ENCODE measurements around the gene RPP40. TPM values are rescaled to one million over a fixed set of nuclear protein-coding genes. Genes with fewer than 3 reads are reported as not detected.

Gene RPP40, protein sequence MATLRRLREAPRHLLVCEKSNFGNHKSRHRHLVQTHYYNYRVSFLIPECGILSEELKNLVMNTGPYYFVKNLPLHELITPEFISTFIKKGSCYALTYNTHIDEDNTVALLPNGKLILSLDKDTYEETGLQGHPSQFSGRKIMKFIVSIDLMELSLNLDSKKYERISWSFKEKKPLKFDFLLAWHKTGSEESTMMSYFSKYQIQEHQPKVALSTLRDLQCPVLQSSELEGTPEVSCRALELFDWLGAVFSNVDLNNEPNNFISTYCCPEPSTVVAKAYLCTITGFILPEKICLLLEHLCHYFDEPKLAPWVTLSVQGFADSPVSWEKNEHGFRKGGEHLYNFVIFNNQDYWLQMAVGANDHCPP
- 1.8 and 21.9 TPM in 2 replicates for total RNA-seq (ENCODE audit: low replicate concordance)

DNA sequence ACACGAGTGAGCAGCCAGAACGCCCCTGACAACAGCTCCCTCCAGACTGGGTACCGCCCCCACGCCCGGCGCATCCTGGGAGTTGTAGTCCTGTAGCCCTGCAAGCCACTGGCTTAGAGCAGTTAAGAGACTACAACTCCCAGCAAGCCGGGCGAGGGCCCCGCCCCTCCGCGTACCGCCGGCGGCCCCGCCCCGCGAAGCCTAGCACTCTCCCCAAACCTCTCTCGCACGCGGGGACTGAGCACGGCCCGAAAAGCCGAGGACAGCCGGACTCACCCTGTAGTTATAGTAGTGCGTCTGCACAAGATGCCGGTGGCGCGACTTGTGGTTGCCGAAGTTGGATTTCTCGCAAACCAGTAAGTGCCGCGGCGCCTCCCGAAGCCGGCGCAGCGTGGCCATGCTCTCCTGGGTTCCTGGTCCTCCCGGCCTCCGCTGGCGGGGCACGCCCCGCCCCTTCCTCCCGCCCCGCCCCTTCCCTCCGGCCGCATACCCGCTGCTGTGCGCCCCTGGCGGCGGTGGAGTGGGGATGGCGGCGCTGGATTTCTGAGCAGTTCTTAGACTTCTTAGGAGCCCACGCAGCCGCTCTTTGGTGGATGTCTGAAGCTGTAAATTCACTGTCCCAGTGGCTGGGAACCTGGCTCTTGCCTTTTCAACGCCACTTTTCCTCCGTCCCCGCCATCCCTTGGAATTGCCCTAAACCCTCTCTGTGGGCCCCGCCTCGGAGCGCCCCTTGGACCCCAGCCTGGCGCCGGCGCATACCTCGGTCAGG, at the start of gene RPP40:
Gene RPP40 (minus strand): TSS at position 434 of the 769 bp plus-strand sequence. CDS start 35 bp downstream, at position 399.
- peak; percentile 95 for DNase-seq (ENCODE audit: low read depth)
- peak within 1 kb of the TSS; percentile 98 for H3K4me3 ChIP-seq (ENCODE audit: low read depth, low read length)
- TF ChIP-seq, protein P1, sequence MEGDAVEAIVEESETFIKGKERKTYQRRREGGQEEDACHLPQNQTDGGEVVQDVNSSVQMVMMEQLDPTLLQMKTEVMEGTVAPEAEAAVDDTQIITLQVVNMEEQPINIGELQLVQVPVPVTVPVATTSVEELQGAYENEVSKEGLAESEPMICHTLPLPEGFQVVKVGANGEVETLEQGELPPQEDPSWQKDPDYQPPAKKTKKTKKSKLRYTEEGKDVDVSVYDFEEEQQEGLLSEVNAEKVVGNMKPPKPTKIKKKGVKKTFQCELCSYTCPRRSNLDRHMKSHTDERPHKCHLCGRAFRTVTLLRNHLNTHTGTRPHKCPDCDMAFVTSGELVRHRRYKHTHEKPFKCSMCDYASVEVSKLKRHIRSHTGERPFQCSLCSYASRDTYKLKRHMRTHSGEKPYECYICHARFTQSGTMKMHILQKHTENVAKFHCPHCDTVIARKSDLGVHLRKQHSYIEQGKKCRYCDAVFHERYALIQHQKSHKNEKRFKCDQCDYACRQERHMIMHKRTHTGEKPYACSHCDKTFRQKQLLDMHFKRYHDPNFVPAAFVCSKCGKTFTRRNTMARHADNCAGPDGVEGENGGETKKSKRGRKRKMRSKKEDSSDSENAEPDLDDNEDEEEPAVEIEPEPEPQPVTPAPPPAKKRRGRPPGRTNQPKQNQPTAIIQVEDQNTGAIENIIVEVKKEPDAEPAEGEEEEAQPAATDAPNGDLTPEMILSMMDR (IDR thresholded peaks at IDR 0.05; ENCODE audit: insufficient read depth, low read length) = peak; percentile 86

DNA sequence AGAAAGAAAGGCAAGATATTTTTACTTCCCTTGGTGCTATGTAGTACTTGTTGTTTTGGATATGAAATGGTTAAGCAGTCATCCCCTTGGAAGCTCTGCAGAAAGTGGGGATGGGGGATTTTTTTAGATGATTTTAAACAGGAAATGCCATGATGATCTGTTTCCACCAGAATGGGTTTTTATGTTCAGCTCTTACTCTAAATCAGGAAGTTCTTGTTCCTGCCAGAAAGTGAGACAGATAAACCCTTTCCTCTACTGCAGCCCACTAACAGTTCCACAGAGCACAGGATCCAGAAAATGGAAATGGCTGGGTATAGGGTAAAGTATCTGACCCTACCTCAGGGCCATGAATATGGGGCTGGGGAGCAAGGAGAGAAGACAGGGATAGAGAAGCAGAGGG, 49.2 kb upstream of the RPP40 start:
- TF ChIP-seq, protein P1 (IDR thresholded peaks at IDR 0.05; ENCODE audit: insufficient read depth, low read length) = no peak
- no peak overlapping the region for H3K4me3 ChIP-seq (ENCODE audit: low read depth, low read length)
- peak; percentile 28 for DNase-seq (ENCODE audit: low read depth)

DNA sequence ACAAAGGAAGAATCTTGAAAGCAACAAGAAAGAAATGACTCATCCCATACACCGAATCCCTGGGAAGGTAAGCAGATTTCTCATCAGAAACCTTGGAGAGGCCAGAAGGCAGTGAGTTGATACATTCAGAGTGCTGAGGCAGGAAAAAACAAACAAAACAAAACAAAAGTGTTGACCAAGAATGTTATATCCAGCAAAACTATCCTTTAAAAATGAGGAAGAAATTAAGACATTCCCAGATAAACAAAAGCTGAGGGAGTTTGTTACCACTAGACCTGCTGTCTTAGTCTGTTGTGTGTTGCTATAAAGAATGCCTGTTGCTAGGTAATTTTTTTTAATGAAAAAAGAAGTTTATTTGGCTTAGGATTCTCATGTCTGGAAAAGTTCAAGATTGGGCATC, 47.6 kb upstream of the RPP40 start:
- no peak overlapping the region for H3K4me3 ChIP-seq (ENCODE audit: low read depth, low read length)
- no peak for DNase-seq (ENCODE audit: low read depth)
- TF ChIP-seq, protein P1 (IDR thresholded peaks at IDR 0.05; ENCODE audit: insufficient read depth, low read length) = no peak

DNA sequence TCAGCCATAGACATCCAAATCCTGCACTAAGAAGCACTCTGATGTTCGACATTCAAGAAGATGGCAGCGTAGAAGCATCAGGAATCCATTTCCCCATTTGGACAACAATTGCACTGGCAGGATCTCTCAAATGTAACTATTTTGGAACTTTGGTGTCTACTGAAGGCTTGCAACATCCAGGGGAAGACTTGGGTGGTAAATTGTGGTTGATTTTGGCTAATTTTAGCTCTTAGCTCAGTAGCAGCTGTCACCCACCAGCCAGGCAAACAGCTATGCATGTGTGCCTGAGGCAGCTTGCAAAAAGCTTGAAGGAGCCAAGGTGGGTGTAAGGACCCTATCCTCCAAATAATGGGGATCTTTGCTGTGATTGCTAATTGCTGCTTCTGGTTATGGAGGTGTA, 46.2 kb upstream of the RPP40 start:
- TF ChIP-seq, protein P1 (IDR thresholded peaks at IDR 0.05; ENCODE audit: insufficient read depth, low read length) = no peak
- no peak overlapping the region for H3K4me3 ChIP-seq (ENCODE audit: low read depth, low read length)
- DNase-seq (ENCODE audit: low read depth) = no peak

DNA sequence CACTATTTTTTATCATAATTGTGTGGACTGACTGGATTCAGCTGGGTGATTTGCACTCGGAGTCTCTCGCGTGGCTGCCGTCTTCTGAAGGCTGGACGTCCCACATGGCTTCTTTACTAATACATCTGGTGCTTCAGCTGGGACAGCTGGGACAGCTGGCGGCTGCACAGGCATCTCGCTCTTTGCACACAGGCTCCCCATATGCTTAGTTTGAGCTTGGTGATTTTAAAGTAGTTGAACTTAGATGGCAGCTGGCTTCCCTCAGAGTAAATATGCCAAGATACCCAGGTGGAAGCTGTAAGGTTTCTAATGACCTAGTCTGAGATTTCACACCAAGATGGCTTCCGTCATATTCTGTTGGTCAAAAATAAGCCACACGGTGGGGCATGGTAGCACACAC, 42.6 kb upstream of the RPP40 start:
- no peak overlapping the region for H3K4me3 ChIP-seq (ENCODE audit: low read depth, low read length)
- no peak for DNase-seq (ENCODE audit: low read depth)
- TF ChIP-seq, protein P1 (IDR thresholded peaks at IDR 0.05; ENCODE audit: insufficient read depth, low read length) = no peak

DNA sequence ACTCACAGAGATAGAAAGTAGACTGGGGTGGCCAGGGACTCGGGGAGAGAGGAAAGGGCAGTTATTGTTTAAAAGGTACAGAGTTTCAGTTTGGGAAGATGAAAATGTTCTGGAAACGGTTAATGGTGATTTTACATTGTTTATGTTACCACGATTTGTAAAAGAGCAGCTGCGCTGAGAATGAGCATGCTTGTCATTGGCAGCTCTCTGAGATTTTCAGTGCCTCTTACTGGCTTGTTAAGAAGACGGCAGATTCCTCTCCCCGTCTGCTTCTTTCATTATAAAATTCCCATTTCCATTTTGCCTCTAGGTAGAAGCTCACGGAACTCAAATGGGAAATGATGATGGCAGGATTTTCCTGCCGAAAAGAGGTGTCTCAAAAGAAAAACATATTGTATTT, 41.6 kb upstream of the RPP40 start:
- DNase-seq (ENCODE audit: low read depth) = no peak
- no peak overlapping the region for H3K4me3 ChIP-seq (ENCODE audit: low read depth, low read length)

More for the DNA sequence above, 41.6 kb upstream of the RPP40 start:
- TF ChIP-seq, protein P1 (IDR thresholded peaks at IDR 0.05; ENCODE audit: insufficient read depth, low read length) = no peak

Measured in fibroblast of the aortic adventitia (primary cell).